CD14-positive monocyte (primary cell): ENCODE data around the gene ROBO3. TPM values are rescaled to one million over a fixed set of nuclear protein-coding genes. Genes with fewer than 3 reads are reported as not detected.

Experiments used
- DNase-seq, 3 donors: peaks; one replicate each; pipeline ENCODE4 v3.0.0-alpha.2; 2011 to 2022
- H2AFZ ChIP-seq: 2 replicates; pipeline ENCODE4 v1.6.0; 2012; ENCODE audit warnings: mild to moderate bottlenecking, low read depth, low read length, inconsistent platforms; ENCODE audit not compliant: insufficient read depth, poor library complexity, severe bottlenecking
- H3K27ac ChIP-seq, 2 donors: 1 replicate in 1 of 2; 2 replicates in 1 of 2; pipeline ENCODE4 v1.5.1; 2012 to 2013; ENCODE audit warnings: low read length in 2 of 2, control low read depth in 1 of 2, inconsistent platforms in 1 of 2, low read depth in 1 of 2, mild to moderate bottlenecking in 1 of 2
- H3K27me3 ChIP-seq, 2 donors: one replicate each; pipeline versions ENCODE4 v1.6.0 to v1.6.1; 2011 to 2013; ENCODE audit warnings: low read length in 2 of 2; ENCODE audit not compliant: control insufficient read depth in 2 of 2, insufficient read depth in 2 of 2
- H3K36me3 ChIP-seq, 2 donors: replicated peaks in 1 of 2; 1 replicate in 1 of 2; 2 replicates in 1 of 2; pipeline versions ENCODE4 v1.5.1 to v1.6.1; 2012 to 2013; ENCODE audit warnings: low read length in 2 of 2, control low read depth in 1 of 2, inconsistent platforms in 1 of 2, mild to moderate bottlenecking in 1 of 2; ENCODE audit not compliant: insufficient read depth in 2 of 2, control insufficient read depth in 1 of 2
- H3K4me1 ChIP-seq, 2 donors: 1 replicate in 1 of 2; 2 replicates in 1 of 2; pipeline versions ENCODE4 v1.5.1 to v1.6.1; 2012 to 2013; ENCODE audit warnings: low read length in 2 of 2, control low read depth in 1 of 2, inconsistent platforms in 1 of 2, mild to moderate bottlenecking in 1 of 2, moderate library complexity in 1 of 2; ENCODE audit not compliant: insufficient read depth in 2 of 2, control insufficient read depth in 1 of 2
- H3K4me2 ChIP-seq: replicated peaks from 2 replicates; pipeline ENCODE3; 2012; ENCODE audit warnings: low read length, moderate library complexity, mild to moderate bottlenecking; ENCODE audit not compliant: poor library complexity, severe bottlenecking; ENCODE audit errors: extremely low read depth
- H3K4me3 ChIP-seq, 3 experiments: fragments of 200-600 bp in 1 of 3; sonication (generic) in 1 of 3; replicated peaks in 1 of 3; 1 replicate in 2 of 3; 2 replicates in 1 of 3; pipeline ENCODE4 v1.5.1; 2011 to 2013; ENCODE audit warnings: low read length in 3 of 3, mild to moderate bottlenecking in 3 of 3, control low read depth in 2 of 3, low read depth in 2 of 3, inconsistent platforms in 1 of 3, moderate library complexity in 1 of 3
- H3K79me2 ChIP-seq: 2 replicates; pipeline ENCODE4 v1.6.0; 2012; ENCODE audit warnings: mild to moderate bottlenecking, control low read depth, inconsistent platforms, low read length, moderate library complexity; ENCODE audit not compliant: insufficient read depth
- H3K9ac ChIP-seq: 2 replicates; pipeline ENCODE4 v1.6.0; 2017; ENCODE audit warnings: low read length, mild to moderate bottlenecking; ENCODE audit not compliant: insufficient read depth, poor library complexity, severe bottlenecking
- H3K9me3 ChIP-seq, 2 donors: replicated peaks in 1 of 2; 1 replicate in 1 of 2; 2 replicates in 1 of 2; pipeline versions ENCODE4 v1.5.1 to v1.6.1; 2012 to 2013; ENCODE audit warnings: low read length in 2 of 2, control low read depth in 1 of 2; ENCODE audit not compliant: control insufficient read depth in 1 of 2, insufficient read depth in 1 of 2
- H4K20me1 ChIP-seq: 2 replicates; pipeline ENCODE4 v1.6.0; 2012; ENCODE audit warnings: mild to moderate bottlenecking, low read length, control low read depth, moderate library complexity; ENCODE audit not compliant: insufficient read depth
- H3K27ac Mint-ChIP-seq, 7 donors: one replicate each; pipeline ENCODE4 v1.8.0; 2020; ENCODE audit warnings: mild to moderate bottlenecking in 7 of 7, mixed read lengths in 7 of 7, moderate library complexity in 6 of 7, inconsistent platforms in 2 of 7
- H3K27me3 Mint-ChIP-seq, 3 donors: one replicate each; pipeline ENCODE4 v1.8.0; 2021 to 2022; ENCODE audit warnings: low read depth in 3 of 3, mild to moderate bottlenecking in 3 of 3, mixed read lengths in 3 of 3, moderate library complexity in 3 of 3, inconsistent platforms in 1 of 3
- H3K36me3 Mint-ChIP-seq, 2 donors: one replicate each; pipeline ENCODE4 v1.8.0; 2020; ENCODE audit warnings: mixed read lengths in 2 of 2, inconsistent platforms in 1 of 2, mild to moderate bottlenecking in 1 of 2
- H3K4me1 Mint-ChIP-seq: one replicate; pipeline ENCODE4 v1.8.0; 2020; ENCODE audit warnings: mild to moderate bottlenecking, mixed read lengths
- H3K4me3 Mint-ChIP-seq, 2 donors: one replicate each; pipeline ENCODE4 v1.8.0; 2020; ENCODE audit warnings: mild to moderate bottlenecking in 2 of 2, mixed read lengths in 2 of 2, moderate library complexity in 1 of 2
- H3K9me3 Mint-ChIP-seq, 7 donors: one replicate each; pipeline ENCODE4 v1.8.0; 2020 to 2022; ENCODE audit warnings: mixed read lengths in 7 of 7, mild to moderate bottlenecking in 6 of 7, moderate library complexity in 6 of 7, inconsistent platforms in 2 of 7
- WGBS: methylation state at CpG from one replicate; pipeline ENCODE4 v1.1.5; 2013; ENCODE audit warnings: missing lambda C conversion rate; ENCODE audit not compliant: insufficient coverage; 5-methylcytosine and 5-hydroxymethylcytosine counted together
- intact Hi-C, 2 donors: fragments of 100-400 bp; cut with micrococcal nuclease; formaldehyde crosslinking; loops; one replicate each; pipeline versions ENCODE4 v1.15.0 to v1.15.1; 2023
- polyA plus RNA-seq, 3 donors: library from polyadenylated mRNA; depleted of rRNA in 1 of 3; unstranded in 2 of 3; stranded (reverse) in 1 of 3; fragments of 300-500 nt in 2 of 3; fragments of >200 nt in 1 of 3; fragmentation: Illumina TruSeq in 2 of 3; gene quantifications; 1 replicate in 2 of 3; 2 replicates in 1 of 3; pipeline ENCODE4 v1.2.3, GENCODE V29; 2012 to 2021
- TF ChIP-seq, protein P1 (sequence below): fragments of 200-600 bp; IDR thresholded peaks from one replicate; pipeline ENCODE4 v1.8.0; 2022; ENCODE audit warnings: antibody characterized with exemption, mild to moderate bottlenecking

ROBO3 gene
- polyA plus RNA-seq, 3 donors = 0.39 to 11.6 (median 0.81) TPM

DNA sequence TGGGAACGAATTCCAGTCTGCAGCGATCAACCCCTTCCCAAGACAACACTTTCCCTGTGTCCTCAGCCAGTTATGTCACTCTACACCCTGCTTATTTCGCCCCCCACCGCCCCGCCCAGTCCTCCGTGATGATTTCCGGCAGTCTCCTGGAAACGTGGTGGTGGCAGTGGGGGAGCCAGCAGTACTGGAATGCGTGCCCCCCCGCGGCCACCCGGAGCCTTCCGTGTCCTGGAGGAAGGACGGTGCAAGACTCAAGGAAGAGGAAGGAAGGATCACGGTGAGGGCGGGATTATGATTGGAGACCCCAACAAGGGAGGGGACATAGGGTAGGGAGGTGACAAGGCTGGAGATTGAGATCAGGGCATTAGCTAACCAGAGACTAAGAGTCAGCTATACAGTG, 4.1 kb downstream of the ROBO3 start:
- Mint-ChIP-seq H3K36me3 (peaks cover 0 to 6% of the 10 kb centered on the region in 2 donors), H3K27ac (no peak overlapping the region), H3K9me3 (peaks cover 0 to 18% (median 4%) of the 10 kb centered on the region in 7 donors), H3K4me3 (peak overlapping the region in 1 of 2 donors; percentile 89), H3K27me3 (peaks cover 88 to 95% (median 89%) of the 10 kb centered on the region in 3 donors), H3K4me1 (peaks cover 31% of the 10 kb centered on the region)
- H4K20me1 ChIP-seq = no peaks in the 10 kb centered on the region
- no peaks in the 10 kb centered on the region for H3K36me3 ChIP-seq
- intact Hi-C loops = no loop called here
- WGBS = 0% methylated on average over 11 of the region's 16 CpGs
- no peak overlapping the region for H3K27ac ChIP-seq
- H3K9ac ChIP-seq = no peak overlapping the region
- H3K4me2 ChIP-seq = no peak overlapping the region
- H3K4me3 ChIP-seq = no peak overlapping the region
- DNase-seq = no peak
- TF ChIP-seq, protein P1, sequence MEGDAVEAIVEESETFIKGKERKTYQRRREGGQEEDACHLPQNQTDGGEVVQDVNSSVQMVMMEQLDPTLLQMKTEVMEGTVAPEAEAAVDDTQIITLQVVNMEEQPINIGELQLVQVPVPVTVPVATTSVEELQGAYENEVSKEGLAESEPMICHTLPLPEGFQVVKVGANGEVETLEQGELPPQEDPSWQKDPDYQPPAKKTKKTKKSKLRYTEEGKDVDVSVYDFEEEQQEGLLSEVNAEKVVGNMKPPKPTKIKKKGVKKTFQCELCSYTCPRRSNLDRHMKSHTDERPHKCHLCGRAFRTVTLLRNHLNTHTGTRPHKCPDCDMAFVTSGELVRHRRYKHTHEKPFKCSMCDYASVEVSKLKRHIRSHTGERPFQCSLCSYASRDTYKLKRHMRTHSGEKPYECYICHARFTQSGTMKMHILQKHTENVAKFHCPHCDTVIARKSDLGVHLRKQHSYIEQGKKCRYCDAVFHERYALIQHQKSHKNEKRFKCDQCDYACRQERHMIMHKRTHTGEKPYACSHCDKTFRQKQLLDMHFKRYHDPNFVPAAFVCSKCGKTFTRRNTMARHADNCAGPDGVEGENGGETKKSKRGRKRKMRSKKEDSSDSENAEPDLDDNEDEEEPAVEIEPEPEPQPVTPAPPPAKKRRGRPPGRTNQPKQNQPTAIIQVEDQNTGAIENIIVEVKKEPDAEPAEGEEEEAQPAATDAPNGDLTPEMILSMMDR = no peak
- H3K9me3 ChIP-seq = peaks cover 0 to 40% of the 10 kb centered on the region in 2 donors
- H3K4me1 ChIP-seq = peaks cover 4 to 17% of the 10 kb centered on the region in 2 donors
- H3K27me3 ChIP-seq = peaks cover 69 to 99% of the 10 kb centered on the region in 2 donors
- H2AFZ ChIP-seq = no peak overlapping the region
- H3K79me2 ChIP-seq = no peaks in the 10 kb centered on the region

DNA sequence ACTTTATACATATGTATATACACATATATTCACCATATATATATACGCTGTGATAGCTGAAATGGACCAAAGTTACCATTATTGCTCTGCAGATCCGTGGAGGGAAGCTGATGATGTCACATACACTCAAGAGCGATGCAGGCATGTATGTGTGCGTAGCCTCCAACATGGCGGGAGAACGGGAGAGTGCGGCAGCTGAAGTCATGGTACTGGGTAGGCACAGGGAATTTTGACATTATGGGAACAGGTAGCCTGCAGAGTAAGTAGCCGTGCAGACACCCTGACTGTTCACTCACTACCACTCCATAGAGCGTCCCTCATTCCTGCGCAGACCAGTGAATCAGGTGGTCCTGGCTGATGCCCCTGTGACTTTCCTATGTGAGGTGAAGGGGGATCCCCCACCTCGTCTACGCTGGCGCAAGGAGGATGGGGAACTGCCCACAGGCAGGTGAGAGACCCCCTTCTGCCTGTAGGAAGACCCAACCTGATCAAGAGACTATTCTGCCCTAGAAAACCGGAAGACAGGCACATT, 4.7 kb downstream of the ROBO3 start:
- H4K20me1 ChIP-seq = no peaks in the 10 kb centered on the region
- peak overlapping the region in 1 of 2 donors; percentile 89 for H3K4me3 Mint-ChIP-seq
- intact Hi-C loops = no loop called here

More for the DNA sequence above, 4.7 kb downstream of the ROBO3 start:
- Histone ChIP-seq H3K9me3 (peaks cover 0 to 35% of the 10 kb centered on the region in 2 donors), H3K4me1 (peaks cover 4 to 17% of the 10 kb centered on the region in 2 donors), H3K9ac (no peak overlapping the region), H3K4me3 (no peak overlapping the region), H2AFZ (no peak overlapping the region), H3K27me3 (peaks cover 63 to 99% of the 10 kb centered on the region in 2 donors), H3K4me2 (no peak overlapping the region), H3K79me2 (no peaks in the 10 kb centered on the region), H3K27ac (no peak overlapping the region), H3K36me3 (no peaks in the 10 kb centered on the region)
- Mint-ChIP-seq H3K4me1 (peaks cover 31% of the 10 kb centered on the region), H3K27me3 (peaks cover 86 to 92% (median 88%) of the 10 kb centered on the region in 3 donors), H3K36me3 (peaks cover 0 to 6% of the 10 kb centered on the region in 2 donors), H3K27ac (no peak overlapping the region), H3K9me3 (peaks cover 0 to 19% (median 4%) of the 10 kb centered on the region in 7 donors)
- WGBS = 74% methylated on average over 4 of the region's 14 CpGs
- no peak for DNase-seq
- TF ChIP-seq, protein P1 = no peak
